ENCODE data around the gene PNKD. TPM values are rescaled to one million over a fixed set of nuclear protein-coding genes. Genes with fewer than 3 reads are reported as not detected.

PNKD gene
- total and polyA plus RNA-seq, 10 of the 15 experiments (the other 5 are each of a cell fraction or from before 2014, with no cell fraction given) = 27.2 to 106 (median 61.3) TPM

GRCh38 chr2:218395090-218395444 lies 124.7 kb downstream of the PNKD start (continued):
- no peak for TF ChIP-seq PRDM15 (CRISPR knock-in tag; IDR thresholded peaks at IDR 0.05)
- TF ChIP-seq GATAD2B (conservative IDR thresholded peaks at IDR 0.05; ENCODE audit: low read depth) = no peak
- TF ChIP-seq FOS (IDR thresholded peaks at IDR 0.05; ENCODE audit: borderline replicate concordance, extremely low read depth, insufficient read length) = no peak
- TF ChIP-seq ZSCAN29 (IDR thresholded peaks at IDR 0.05) = no peak
- no peak for TF ChIP-seq CHD4 (IDR thresholded peaks at IDR 0.05)
- no peak for TF ChIP-seq MTA2 (IDR thresholded peaks at IDR 0.05; ENCODE audit: low read depth)
- TF ChIP-seq ZNF622 (IDR thresholded peaks at IDR 0.05) = no peak
- TF ChIP-seq SKIL (IDR thresholded peaks at IDR 0.05; ENCODE audit: low read depth, poor library complexity, severe bottlenecking) = no peak
- TF ChIP-seq ATF3 (IDR thresholded peaks at IDR 0.05; ENCODE audit: borderline replicate concordance, extremely low read depth, low read depth, low read length) = no peak
- TF ChIP-seq ZNF592 (IDR thresholded peaks at IDR 0.05) = no peak
- no peak for TF ChIP-seq HCFC1 (IDR thresholded peaks at IDR 0.05; ENCODE audit: low read length)
- no peak for TF ChIP-seq NFIC (IDR thresholded peaks at IDR 0.05; ENCODE audit: low read depth, low read length)
- no peak for TF ChIP-seq RB1 (IDR thresholded peaks at IDR 0.05; ENCODE audit: borderline replicate concordance)
- TF ChIP-seq ESRRA (IDR thresholded peaks at IDR 0.05; ENCODE audit: low read length) = no peak
- no peak for TF ChIP-seq PML (IDR thresholded peaks at IDR 0.05; ENCODE audit: low read length)
